ENCODE measurements around the gene SYNE3.

The SYNE3 gene

GRCh38 chr14:95503365-95504134 is 12.9 kb downstream of the SYNE3 start:
- FAIRE-seq = no peak

- FAIRE-seq = no peak
These were observed 14.0 kb downstream of the SYNE3 start for GRCh38 chr14:95502381-95502950.

- no peak for FAIRE-seq
These were observed 15.6 kb downstream of the SYNE3 start for GRCh38 chr14:95500772-95501401.

GRCh38 chr14:95500201-95500681 is 16.2 kb downstream of the SYNE3 start:
- FAIRE-seq = no peak

- FAIRE-seq = no peak
These were observed 17.1 kb downstream of the SYNE3 start for GRCh38 chr14:95499354-95499750.

- FAIRE-seq = no peak
These were observed 17.7 kb downstream of the SYNE3 start for GRCh38 chr14:95498622-95499353.

- no peak for FAIRE-seq
These were observed 18.9 kb downstream of the SYNE3 start for GRCh38 chr14:95497561-95498011.

GRCh38 chr14:95496690-95497259 is 19.7 kb downstream of the SYNE3 start:
- no peak for FAIRE-seq

GRCh38 chr14:95496111-95496681 is 20.3 kb downstream of the SYNE3 start:
- FAIRE-seq = no peak

- no peak for FAIRE-seq
These were observed 20.9 kb downstream of the SYNE3 start for GRCh38 chr14:95495538-95496025.

- FAIRE-seq = no peak
These were observed 21.4 kb downstream of the SYNE3 start for GRCh38 chr14:95495076-95495475.

- no peak for FAIRE-seq
These were observed 22.0 kb downstream of the SYNE3 start for GRCh38 chr14:95494456-95494855.

GRCh38 chr14:95493976-95494375 is 22.5 kb downstream of the SYNE3 start:
- FAIRE-seq = no peak

- FAIRE-seq = no peak
These were observed 22.9 kb downstream of the SYNE3 start for GRCh38 chr14:95493503-95493902.

GRCh38 chr14:95491936-95492608 is 24.4 kb downstream of the SYNE3 start:
- FAIRE-seq = no peak

GRCh38 chr14:95490727-95491451 is 25.6 kb downstream of the SYNE3 start:
- no peak for FAIRE-seq

GRCh38 chr14:95490138-95490509 is 26.3 kb downstream of the SYNE3 start:
- no peak for FAIRE-seq

GRCh38 chr14:95489214-95490137 is 27.0 kb downstream of the SYNE3 start:
- FAIRE-seq = no peak

- FAIRE-seq = no peak
These were observed 27.9 kb downstream of the SYNE3 start for GRCh38 chr14:95488376-95489213.
